MM.1S (cell line): Measurements from ENCODE around the gene RTN4RL2.
A peak's percentile ranks its signal among the peaks of the same experiment; 100 is the strongest.

Source experiments
- DNase-seq: peaks from one replicate; pipeline ENCODE4 v3.0.0-alpha.2; 2015
- H2AFZ ChIP-seq: fragments of 300-600 bp; sonication (generic); 2 replicates; pipeline ENCODE4 v1.6.0; 2016; ENCODE audit warnings: antibody characterized with exemption, low read length
- H3F3A ChIP-seq: fragments of 300-600 bp; sonication (generic); 2 replicates; pipeline ENCODE4 v1.6.1; 2016; ENCODE audit warnings: mild to moderate bottlenecking, antibody characterized with exemption, low read length, moderate library complexity, mixed read lengths; ENCODE audit not compliant: insufficient read depth
- H3K27ac ChIP-seq: fragments of 300-600 bp; sonication (generic); 2 replicates; pipeline ENCODE4 v1.5.1; 2016; ENCODE audit warnings: mild to moderate bottlenecking, low read length
- H3K27me3 ChIP-seq: fragments of 300-600 bp; sonication (generic); replicated peaks from 2 replicates; pipeline ENCODE4 v1.6.0; 2016; ENCODE audit warnings: low read length; ENCODE audit not compliant: insufficient read depth
- H3K36me3 ChIP-seq: fragments of 300-600 bp; sonication (generic); replicated peaks from 2 replicates; pipeline ENCODE4 v1.6.1; 2016; ENCODE audit warnings: mild to moderate bottlenecking, low read length, mixed read lengths; ENCODE audit not compliant: insufficient read depth
- H3K4me1 ChIP-seq: fragments of 300-600 bp; sonication (generic); 2 replicates; pipeline ENCODE4 v1.6.1; 2016; ENCODE audit warnings: low read length, mixed read lengths
- H3K4me2 ChIP-seq: fragments of 300-600 bp; sonication (generic); 2 replicates; pipeline ENCODE4 v1.6.0; 2016; ENCODE audit warnings: low read depth, low read length
- H3K4me3 ChIP-seq: fragments of 300-600 bp; sonication (generic); 2 replicates; pipeline ENCODE4 v1.5.1; 2016; ENCODE audit warnings: low read length, mixed read lengths
- H3K79me2 ChIP-seq: fragments of 300-600 bp; sonication (generic); 2 replicates; pipeline ENCODE4 v1.6.1; 2016; ENCODE audit warnings: mixed run types, low read length, mixed read lengths
- H3K9ac ChIP-seq: fragments of 300-600 bp; sonication (generic); 2 replicates; pipeline ENCODE4 v1.6.1; 2016; ENCODE audit warnings: low read length, mixed read lengths
- H3K9me2 ChIP-seq: fragments of 300-600 bp; sonication (generic); replicated peaks from 2 replicates; pipeline ENCODE4 v1.6.1; 2016; ENCODE audit warnings: mild to moderate bottlenecking, low read length, mixed read lengths; ENCODE audit not compliant: insufficient read depth
- H3K9me3 ChIP-seq: fragments of 300-600 bp; sonication (generic); replicated peaks from 2 replicates; pipeline ENCODE4 v1.6.1; 2016; ENCODE audit warnings: mild to moderate bottlenecking, low read length, mixed read lengths; ENCODE audit not compliant: insufficient read depth
- H4K20me1 ChIP-seq: fragments of 300-600 bp; sonication (generic); 2 replicates; pipeline ENCODE4 v1.6.1; 2016; ENCODE audit warnings: mild to moderate bottlenecking, low read length, moderate library complexity, mixed read lengths; ENCODE audit not compliant: insufficient read depth
- CTCF ChIP-seq: fragments of 300-600 bp; sonication (generic); IDR thresholded peaks from 2 replicates; pipeline ENCODE4 v1.5.1; 2016; ENCODE audit warnings: antibody characterized with exemption, low read length, mixed read lengths
- EZH2 ChIP-seq: fragments of 300-600 bp; sonication (generic); optimal IDR thresholded peaks from 2 replicates; pipeline ENCODE3; 2017; ENCODE audit warnings: low read depth, mild to moderate bottlenecking, antibody characterized with exemption, low read length, mixed read lengths
- EZH2phosphoT487 ChIP-seq: fragments of 300-600 bp; sonication (generic); IDR thresholded peaks from 2 replicates; pipeline ENCODE4 v1.6.1; 2018; ENCODE audit warnings: antibody characterized with exemption, low read length

Gene RTN4RL2

GRCh38 chr11:57458060-57458409 is 2.3 kb upstream of the RTN4RL2 start:
- peak overlapping the region; percentile 96 for H3K4me2 ChIP-seq
- peaks cover 13% of the 10 kb centered on the region for H3K27me3 ChIP-seq
- no peaks in the 10 kb centered on the region for H3K36me3 ChIP-seq
- no peaks in the 10 kb centered on the region for H3K9me3 ChIP-seq
- no peaks in the 10 kb centered on the region for H4K20me1 ChIP-seq
- H3F3A ChIP-seq, result 0 out of 2 replicates have a peak, but pooled peaks cover 3% of the 10 kb centered on the region
- no peak overlapping the region for H3K9ac ChIP-seq
- no peak for DNase-seq
- no peaks in the 10 kb centered on the region for H3K79me2 ChIP-seq
- no peaks in the 10 kb centered on the region for H3K9me2 ChIP-seq
- H3K4me3 ChIP-seq, result no peak overlapping the region
- peaks cover 17% of the 10 kb centered on the region for H3K4me1 ChIP-seq
- no peak overlapping the region for H3K27ac ChIP-seq
- H2AFZ ChIP-seq, result no peak overlapping the region
- TF ChIP-seq CTCF, result no peak
- no peak for TF ChIP-seq EZH2phosphoT487
- TF ChIP-seq EZH2, result no peak

GRCh38 chr11:57458410-57459163 is 1.7 kb upstream of the RTN4RL2 start:
- H3K79me2 ChIP-seq, result no peaks in the 10 kb centered on the region
- no peak for TF ChIP-seq EZH2
- peak; percentile 83 for TF ChIP-seq CTCF
- peaks cover 17% of the 10 kb centered on the region for H3K4me1 ChIP-seq
- H3K27ac ChIP-seq, result no peak overlapping the region
- peaks cover 13% of the 10 kb centered on the region for H3K27me3 ChIP-seq
- peak overlapping the region; percentile 91 for H2AFZ ChIP-seq
- no peaks in the 10 kb centered on the region for H4K20me1 ChIP-seq
- DNase-seq, result no peak
- H3K9ac ChIP-seq, result peak overlapping the region; percentile 9; the same call in 1 of the 2 replicates
- no peaks in the 10 kb centered on the region for H3K36me3 ChIP-seq
- peak overlapping the region; percentile 71 for H3K4me3 ChIP-seq
- peak overlapping the region; percentile 96 for H3K4me2 ChIP-seq
- H3K9me3 ChIP-seq, result no peaks in the 10 kb centered on the region
- 0 out of 2 replicates have a peak, but pooled peaks cover 3% of the 10 kb centered on the region for H3F3A ChIP-seq
- H3K9me2 ChIP-seq, result no peaks in the 10 kb centered on the region

GRCh38 chr11:57459164-57460021 is 935 bp upstream of the RTN4RL2 start:
- Histone ChIP-seq H3K79me2 (no peaks in the 10 kb centered on the region), H3K4me3 (peak overlapping the region; percentile 71), H2AFZ (peak overlapping the region; percentile 91), H3K4me2 (peak overlapping the region; percentile 96), H3K9ac (no peak overlapping the region), H3K27me3 (peaks cover 13% of the 10 kb centered on the region), H3K4me1 (peaks cover 17% of the 10 kb centered on the region), H3K36me3 (no peaks in the 10 kb centered on the region), H3K9me3 (no peaks in the 10 kb centered on the region), H3K27ac (no peak overlapping the region), H3K9me2 (no peaks in the 10 kb centered on the region), H4K20me1 (no peaks in the 10 kb centered on the region), H3F3A (0 out of 2 replicates have a peak, but pooled peaks cover 3% of the 10 kb centered on the region)
- no peak for DNase-seq
- no peak for TF ChIP-seq CTCF
- TF ChIP-seq EZH2phosphoT487, result no peak
